OCI-LY3 (cell line): ENCODE data around the gene PCSK6.
"Not testable (repeated sequence)": the region's sequence is repeated elsewhere in the genome, so short reads cannot be mapped to it uniquely, and the experiment has no call there.

Experiments used
- H2AFZ ChIP-seq: fragments of 200-600, 300-600 bp; shearing (Covaris generic); 2 replicates; pipeline ENCODE4 v1.6.0; 2014; ENCODE audit warnings: antibody characterized with exemption, low read depth, low read length
- H3K27ac ChIP-seq: fragments of 200-600, 300-600 bp; sonication (generic); 2 replicates; pipeline ENCODE4 v1.5.1; 2014; ENCODE audit warnings: mild to moderate bottlenecking, low read length, moderate library complexity, mixed read lengths
- H3K27me3 ChIP-seq: fragments of 200-600, 300-600 bp; sonication (generic); 2 replicates; pipeline ENCODE4 v1.6.1; 2014; ENCODE audit warnings: low read depth, low read length, mixed read lengths
- H3K36me3 ChIP-seq: fragments of 200-600, 300-600 bp; sonication (generic); replicated peaks from 2 replicates; pipeline ENCODE3; 2014; ENCODE audit warnings: low read depth, low read length, mixed read lengths
- H3K4me1 ChIP-seq: fragments of 300-600, 200-600 bp; sonication (generic); 2 replicates; pipeline ENCODE4 v1.6.1; 2014; ENCODE audit warnings: low read length, mixed read lengths
- H3K4me2 ChIP-seq: fragments of 200-600, 300-600 bp; sonication (generic); 2 replicates; pipeline ENCODE4 v1.6.1; 2014; ENCODE audit warnings: low read length, mixed read lengths
- H3K4me3 ChIP-seq: fragments of 300-600, 200-600 bp; sonication (generic); 2 replicates; pipeline ENCODE4 v1.5.1; 2014; ENCODE audit warnings: antibody characterized with exemption, mild to moderate bottlenecking, low read length, moderate library complexity
- H3K79me2 ChIP-seq: fragments of 300-600, 200-600 bp; shearing (Covaris generic); 2 replicates; pipeline ENCODE4 v1.6.1; 2014; ENCODE audit warnings: mild to moderate bottlenecking, low read length, mixed read lengths
- H3K9ac ChIP-seq: fragments of 300-600, 200-600 bp; shearing (Covaris generic); 2 replicates; pipeline ENCODE4 v1.6.0; 2014; ENCODE audit warnings: mild to moderate bottlenecking, low read length, moderate library complexity
- H3K9me3 ChIP-seq: fragments of 200-600, 300-600 bp; shearing (Covaris generic); 2 replicates; pipeline ENCODE4 v1.6.1; 2014; ENCODE audit warnings: low read length, mixed read lengths; ENCODE audit not compliant: insufficient read depth
- H4K20me1 ChIP-seq: fragments of 200-600, 300-600 bp; sonication (generic); 2 replicates; pipeline ENCODE4 v1.6.1; 2016; ENCODE audit warnings: low read length, mixed read lengths; ENCODE audit not compliant: insufficient read depth
- CTCF ChIP-seq: fragments of 200-600, 300-600 bp; sonication (generic); IDR thresholded peaks from 2 replicates; pipeline ENCODE4 v1.5.1; 2014; ENCODE audit warnings: antibody characterized with exemption, low read length, low read depth
- EZH2phosphoT487 ChIP-seq: fragments of 200-600 bp; shearing (Covaris generic); IDR thresholded peaks from 2 replicates; pipeline ENCODE4 v1.6.1; 2018; ENCODE audit warnings: antibody characterized with exemption, mixed run types, low read depth

PCSK6 gene

DNA sequence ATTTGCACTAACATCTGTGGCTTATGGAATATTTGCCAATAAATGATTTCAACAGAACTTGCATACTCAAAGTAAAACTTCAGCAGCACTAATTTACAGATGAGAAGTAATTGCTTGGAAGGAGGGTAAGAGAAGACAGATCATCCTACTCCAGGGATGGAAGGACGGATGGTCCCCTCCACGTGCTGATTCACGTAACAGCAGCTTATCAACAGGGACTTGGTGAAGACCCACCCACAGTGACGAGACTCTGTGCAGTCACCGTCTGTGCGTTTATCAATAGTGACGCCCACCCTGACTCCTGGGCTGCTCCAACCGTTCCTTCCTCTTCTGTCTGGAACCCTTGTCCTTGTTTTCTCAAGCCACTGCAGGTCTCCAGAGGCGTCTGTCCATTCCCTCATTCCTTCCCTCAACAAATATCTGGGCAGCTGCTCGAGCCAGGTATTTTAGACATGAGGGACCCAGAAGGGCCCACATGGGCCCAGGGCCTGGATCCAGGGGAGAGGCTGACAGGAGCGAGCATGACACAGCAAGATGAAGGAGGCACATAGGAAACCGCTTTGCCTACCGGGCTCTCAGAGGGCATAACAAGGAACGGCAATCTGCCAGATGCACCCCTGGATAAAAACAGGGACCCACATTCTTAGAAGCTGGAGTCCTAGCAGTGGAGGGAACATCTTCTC is 33.3 kb downstream of the PCSK6 start:
- Histone ChIP-seq H3K9me3 (no peaks in the 10 kb centered on the region), H3K79me2 (no peaks in the 10 kb centered on the region), H3K4me2 (no peak overlapping the region), H3K4me3 (no peak overlapping the region), H4K20me1 (no peaks in the 10 kb centered on the region), H3K36me3 (no peaks in the 10 kb centered on the region), H3K9ac (no peak overlapping the region), H3K4me1 (no peaks in the 10 kb centered on the region), H3K27ac (no peak overlapping the region), H2AFZ (no peak overlapping the region), H3K27me3 (peaks cover 20% of the 10 kb centered on the region)
- TF ChIP-seq CTCF = no peak
- TF ChIP-seq EZH2phosphoT487 = no peak

DNA sequence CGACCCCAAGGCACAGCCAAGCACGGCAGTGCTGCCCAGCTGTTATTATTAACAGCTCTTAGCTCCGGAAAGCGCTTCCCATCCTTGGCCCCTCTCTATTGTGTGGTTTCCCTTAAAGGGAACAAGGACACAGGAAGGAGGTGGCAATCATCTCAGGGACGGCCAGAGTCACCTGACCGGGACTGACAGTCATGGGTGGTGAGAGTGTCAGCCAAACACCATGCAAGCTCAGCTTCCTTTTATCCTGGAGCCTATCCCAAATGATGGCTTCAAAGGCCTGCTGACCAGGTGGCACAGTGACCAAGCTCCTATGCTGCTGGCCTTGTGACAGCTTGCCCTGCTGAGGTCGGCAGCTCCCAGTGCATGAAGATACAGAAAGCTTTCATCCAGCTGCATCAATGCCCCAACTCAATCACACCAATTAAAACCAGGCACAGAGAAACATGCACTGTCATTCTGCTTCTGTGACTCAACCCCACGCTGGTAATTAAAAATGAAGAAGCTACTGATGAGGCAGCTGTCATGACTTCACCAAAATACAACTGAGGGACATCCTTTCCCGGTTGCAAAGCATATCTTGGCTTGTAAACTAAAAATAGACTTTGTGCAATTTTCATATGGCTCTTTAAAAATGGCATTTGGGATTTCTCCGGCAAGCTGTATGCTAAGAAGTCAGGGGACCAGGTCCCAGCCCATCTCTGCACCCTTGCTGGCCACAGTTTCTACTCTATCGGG is 34.0 kb downstream of the PCSK6 start:
- Histone ChIP-seq H3K4me2 (no peak overlapping the region), H3K27ac (no peak overlapping the region), H3K9me3 (no peaks in the 10 kb centered on the region), H3K4me3 (no peak overlapping the region), H3K27me3 (peaks cover 20% of the 10 kb centered on the region), H2AFZ (no peak overlapping the region), H3K79me2 (no peaks in the 10 kb centered on the region), H3K36me3 (no peaks in the 10 kb centered on the region), H4K20me1 (no peaks in the 10 kb centered on the region), H3K4me1 (no peaks in the 10 kb centered on the region), H3K9ac (no peak overlapping the region)
- TF ChIP-seq EZH2phosphoT487 (no peak), CTCF (no peak)

DNA sequence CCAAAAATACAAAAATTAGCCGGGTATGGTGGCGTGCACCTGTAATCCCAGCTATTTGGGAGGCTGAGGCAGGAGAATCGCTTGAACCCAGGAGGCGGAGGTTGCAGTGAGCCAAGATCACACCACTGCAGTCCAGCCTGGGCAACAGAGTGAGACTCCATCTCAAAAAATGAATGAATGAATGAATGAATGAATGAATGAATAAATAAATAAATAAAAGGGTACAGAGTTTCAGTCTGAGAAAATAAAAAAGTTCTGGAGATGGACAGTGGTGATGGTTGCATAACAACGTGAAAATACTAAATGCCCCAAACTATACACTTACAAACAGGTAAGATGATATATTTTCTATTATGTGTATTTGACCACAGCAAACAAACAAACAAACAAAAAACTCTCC is 34.7 kb downstream of the PCSK6 start:
- H3K27me3 ChIP-seq = peaks cover 20% of the 10 kb centered on the region

GRCh38 chr15:101454365-101454764 is 35.1 kb downstream of the PCSK6 start:
- no peak for TF ChIP-seq EZH2phosphoT487
- no peak for TF ChIP-seq CTCF
- H3K4me2 ChIP-seq = no peak overlapping the region
- no peak overlapping the region for H3K9ac ChIP-seq
- no peaks in the 10 kb centered on the region for H3K79me2 ChIP-seq
- H3K36me3 ChIP-seq = no peaks in the 10 kb centered on the region
- H3K4me1 ChIP-seq = no peaks in the 10 kb centered on the region
- peaks cover 20% of the 10 kb centered on the region for H3K27me3 ChIP-seq
- no peak overlapping the region for H3K4me3 ChIP-seq
- H4K20me1 ChIP-seq = no peaks in the 10 kb centered on the region
- H3K27ac ChIP-seq = no peak overlapping the region
- H3K9me3 ChIP-seq = no peaks in the 10 kb centered on the region
- no peak overlapping the region for H2AFZ ChIP-seq

More for the DNA sequence above, 34.7 kb downstream of the PCSK6 start:
- not testable (repeated sequence) for H3K27ac ChIP-seq, H3K9ac ChIP-seq, H3K9me3 ChIP-seq, H3K4me3 ChIP-seq, H3K79me2 ChIP-seq, H2AFZ ChIP-seq, H3K4me2 ChIP-seq, H3K36me3 ChIP-seq, H3K4me1 ChIP-seq, H4K20me1 ChIP-seq
